PC-9 (cell line): ENCODE results near the gene ZNF157. TPM values are rescaled to one million over a fixed set of nuclear protein-coding genes. Genes with fewer than 3 reads are reported as not detected.

Experiments used
- BruUV-seq: library from RNA; stranded (reverse); fragments of 400-500 nt; replicated peaks from 2 replicates; lab custom pipeline; 2021; lab: Mats Ljungman, UMichigan
- CTCF ChIA-PET: fragments of 300-600 bp; sonication (Branson Sonifier 250); formaldehyde crosslinking; loops from one replicate; lab custom pipeline; 2022; ENCODE audit warnings: antibody characterized with exemption; lab: Charles Lee
- POLR2A ChIA-PET: fragments of 300-600 bp; sonication (Branson Sonifier 250); formaldehyde crosslinking; loops from one replicate; lab custom pipeline; 2022; ENCODE audit warnings: antibody characterized with exemption; ENCODE audit not compliant: unreplicated experiment; lab: Charles Lee
- DNase-seq, 2 experiments: peaks; one replicate each; pipeline versions ENCODE4 v3.0.0 to v3.0.0-alpha.2; 2015 to 2022; ENCODE audit warnings: mixed read lengths in 1 of 2
- H2AFZ ChIP-seq: fragments of 200-600 bp; sonication (generic); 2 replicates; pipeline ENCODE4 v1.8.1; 2017; ENCODE audit warnings: antibody characterized with exemption
- H3F3A ChIP-seq: fragments of 200-600 bp; sonication (generic); 2 replicates; pipeline ENCODE4 v1.8.1; 2017; ENCODE audit warnings: antibody characterized with exemption, mild to moderate bottlenecking, low read depth; ENCODE audit not compliant: insufficient read depth
- H3K27ac ChIP-seq: fragments of 200-600 bp; sonication (generic); 2 replicates; pipeline ENCODE4 v1.6.1; 2016; ENCODE audit warnings: mixed run types
- H3K27me3 ChIP-seq: fragments of 200-600 bp; sonication (generic); 2 replicates; pipeline ENCODE4 v1.6.1; 2016; ENCODE audit warnings: low read depth, mixed run types; ENCODE audit not compliant: insufficient read depth
- H3K36me3 ChIP-seq: fragments of 200-600 bp; sonication (generic); 2 replicates; pipeline ENCODE4 v1.6.1; 2016; ENCODE audit warnings: low read depth, mixed run types
- H3K4me1 ChIP-seq: fragments of 200-600 bp; sonication (generic); replicated peaks from 2 replicates; pipeline ENCODE4 v1.6.1; 2016; ENCODE audit warnings: mixed run types; ENCODE audit not compliant: insufficient read depth
- H3K4me2 ChIP-seq: fragments of 200-600 bp; sonication (generic); 2 replicates; pipeline ENCODE4 v1.6.1; 2017; ENCODE audit warnings: mixed run types
- H3K4me3 ChIP-seq: fragments of 200-600 bp; sonication (generic); 2 replicates; pipeline ENCODE4 v1.6.1; 2016; ENCODE audit warnings: mixed run types
- H3K79me2 ChIP-seq: fragments of 200-600 bp; sonication (generic); 2 replicates; pipeline ENCODE4 v1.6.1; 2017; ENCODE audit warnings: low read depth, mixed run types
- H3K9me2 ChIP-seq: fragments of 200-600 bp; sonication (generic); 2 replicates; pipeline ENCODE4 v1.8.1; 2017; ENCODE audit warnings: mild to moderate bottlenecking; ENCODE audit not compliant: insufficient read depth
- H3K9me3 ChIP-seq: fragments of 200-600 bp; sonication (generic); 2 replicates; pipeline ENCODE4 v1.8.1; 2016; ENCODE audit warnings: low read depth; ENCODE audit not compliant: insufficient read depth
- H4K20me1 ChIP-seq: fragments of 200-600 bp; sonication (generic); 2 replicates; pipeline ENCODE4 v1.8.1; 2017; ENCODE audit not compliant: insufficient read depth
- CTCF ChIP-seq: fragments of 200-600 bp; sonication (generic); conservative IDR thresholded peaks from 2 replicates; pipeline ENCODE4 v1.6.1; 2017; ENCODE audit warnings: mixed run types, antibody characterized with exemption, mild to moderate bottlenecking, moderate library complexity
- EZH2 ChIP-seq: fragments of 200-600 bp; sonication (generic); IDR thresholded peaks from 2 replicates; pipeline ENCODE4 v1.8.0; 2017; ENCODE audit warnings: antibody characterized with exemption, low read depth
- intact Hi-C: fragments of 100-400 bp; cut with micrococcal nuclease; formaldehyde crosslinking; loops from one replicate; pipeline ENCODE4 v1.10.0; 2022; ENCODE audit not compliant: unreplicated experiment
- total RNA-seq: library from RNA; stranded (reverse); gene quantifications from 2 replicates; pipeline ENCODE4 v1.2.3, GENCODE V29; 2021

ZNF157 gene
- total RNA-seq, 1 experiment from 2014 or later: not detected

- no peaks in the 10 kb centered on the region for H4K20me1 ChIP-seq
- H3K9me3 ChIP-seq: no peaks in the 10 kb centered on the region
- no TSS peak for BruUV-seq
- intact Hi-C loops: no loop called here
- no peaks in the 10 kb centered on the region for H3K9me2 ChIP-seq
- TF ChIP-seq CTCF: no peak
- H3K4me3 ChIP-seq: no peak overlapping the region
- H3K27me3 ChIP-seq: no peaks in the 10 kb centered on the region
- H3K36me3 ChIP-seq: no peaks in the 10 kb centered on the region
- ChIA-PET CTCF (no interaction called here), POLR2A (no interaction called here)
- no peak overlapping the region for H2AFZ ChIP-seq
- DNase-seq: no peak
- H3K79me2 ChIP-seq: no peaks in the 10 kb centered on the region
- no peak overlapping the region for H3K4me2 ChIP-seq
- no peak overlapping the region for H3K27ac ChIP-seq
- no peaks in the 10 kb centered on the region for H3K4me1 ChIP-seq
- no peaks in the 10 kb centered on the region for H3F3A ChIP-seq
Measured at GRCh38 chrX:47390780-47391179, 20.4 kb downstream of the ZNF157 start.

- Histone ChIP-seq H3K79me2 (no peaks in the 10 kb centered on the region), H3K27me3 (no peaks in the 10 kb centered on the region), H4K20me1 (no peaks in the 10 kb centered on the region), H2AFZ (no peak overlapping the region), H3K27ac (no peak overlapping the region), H3F3A (no peaks in the 10 kb centered on the region), H3K36me3 (no peaks in the 10 kb centered on the region), H3K4me1 (no peaks in the 10 kb centered on the region), H3K9me2 (no peaks in the 10 kb centered on the region), H3K4me3 (no peak overlapping the region), H3K9me3 (no peaks in the 10 kb centered on the region), H3K4me2 (no peak overlapping the region)
- TF ChIP-seq CTCF (no peak), EZH2 (no peak)
- intact Hi-C loops: no loop called here
- BruUV-seq: no TSS peak
- DNase-seq: no peak
- ChIA-PET POLR2A (no interaction called here), CTCF (no interaction called here)
Measured at GRCh38 chrX:47413179-47413594, 42.8 kb downstream of the ZNF157 start.

GRCh38 chrX:47420265-47420664, 49.9 kb downstream of the ZNF157 start:
- no peak for DNase-seq
- TF ChIP-seq EZH2 (no peak), CTCF (no peak)
- Histone ChIP-seq H3K27ac (no peak overlapping the region), H3K4me3 (no peak overlapping the region), H3K4me2 (no peak overlapping the region), H3F3A (no peaks in the 10 kb centered on the region), H3K27me3 (no peaks in the 10 kb centered on the region), H4K20me1 (no peaks in the 10 kb centered on the region), H3K9me3 (no peaks in the 10 kb centered on the region), H3K9me2 (no peaks in the 10 kb centered on the region), H3K36me3 (no peaks in the 10 kb centered on the region), H3K4me1 (no peaks in the 10 kb centered on the region), H3K79me2 (no peaks in the 10 kb centered on the region), H2AFZ (no peak overlapping the region)
- ChIA-PET POLR2A (no interaction called here), CTCF (no interaction called here)
- intact Hi-C loops: no loop called here
- BruUV-seq: no TSS peak
